ENCODE data around the gene CRYBG2.

CRYBG2 gene

DNA sequence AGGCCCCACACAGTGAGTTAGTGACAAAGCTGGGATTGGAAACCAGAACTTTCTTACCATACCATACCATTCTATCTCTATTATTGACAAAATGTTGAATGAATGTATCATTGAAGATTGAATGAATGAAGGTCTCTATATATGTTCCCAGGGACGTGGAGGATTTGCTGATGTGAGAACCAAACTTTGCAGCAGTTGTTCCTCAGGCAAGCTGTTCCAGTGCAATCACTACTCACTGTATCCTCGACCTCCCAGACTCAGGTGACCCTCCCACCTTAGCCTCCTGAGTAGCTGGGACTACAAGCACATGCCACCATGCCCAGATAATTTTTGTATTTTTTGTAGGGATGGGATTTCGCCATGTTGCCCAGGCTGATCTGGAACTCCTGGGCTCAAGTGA lies 45.1 kb upstream of the CRYBG2 start:
- no peak overlapping the region for H2BK12ac ChIP-seq (ENCODE audit: low read length in 2 of 2)
- H3K4me2 ChIP-seq (ENCODE audit: low read length, poor library complexity, severe bottlenecking) = no peak overlapping the region
- no peak for DNase-seq
- H3K14ac ChIP-seq (ENCODE audit: low read length in 2 of 2) = no peak overlapping the region
- H2BK120ac ChIP-seq (ENCODE audit: low read depth, low read length) = no peak overlapping the region
- no peak overlapping the region for H2AFZ ChIP-seq (ENCODE audit: low read depth, low read length)
- H3K18ac ChIP-seq (ENCODE audit: low read depth in 1 of 2, low read length in 2 of 2) = no peak overlapping the region
- no peak overlapping the region for H2BK15ac ChIP-seq (ENCODE audit: low read depth, poor library complexity, severe bottlenecking)
- 75% methylated on average over 2 of the region's 3 CpGs for WGBS
- no peak overlapping the region for H3K27ac ChIP-seq (ENCODE audit: low read length, poor library complexity, severe bottlenecking)
- no peak overlapping the region for H2BK5ac ChIP-seq (ENCODE audit: low read depth, low read length, poor library complexity, severe bottlenecking)
- H3K4me1 ChIP-seq (ENCODE audit: control insufficient read depth, insufficient read depth, low read depth, low read length) = no peaks in the 10 kb centered on the region
- no peak overlapping the region for H3K23ac ChIP-seq (ENCODE audit: low read length in 2 of 2)
- no peaks in the 10 kb centered on the region for H3K36me3 ChIP-seq (ENCODE audit: control insufficient read depth in 1 of 2, insufficient read depth in 2 of 2, low read depth in 1 of 2, low read length in 2 of 2)
- no peaks in the 10 kb centered on the region for H3K79me1 ChIP-seq (replicated peaks; ENCODE audit: low read length, poor library complexity, severe bottlenecking)
- no peak overlapping the region for H4K91ac ChIP-seq (ENCODE audit: low read length)
- no peak overlapping the region for H3K4me3 ChIP-seq (ENCODE audit: insufficient read depth in 1 of 2, low read depth in 1 of 2, low read length in 2 of 2)
- no peak overlapping the region for H2AK5ac ChIP-seq (ENCODE audit: low read length, severe bottlenecking)
- H4K8ac ChIP-seq (ENCODE audit: low read length) = no peak overlapping the region
- no peak overlapping the region for H3K9ac ChIP-seq (ENCODE audit: low read length)
- H3K4ac ChIP-seq (ENCODE audit: low read depth in 1 of 2, low read length in 2 of 2) = no peak overlapping the region
- peaks cover 13 to 29% of the 10 kb centered on the region in 2 experiments for H3K27me3 ChIP-seq (ENCODE audit: control insufficient read depth in 1 of 2, insufficient read depth in 1 of 2, low read length in 2 of 2)
- H3K9me3 ChIP-seq (ENCODE audit: control insufficient read depth, low read length) = no peaks in the 10 kb centered on the region

- Histone ChIP-seq H3K27ac (ENCODE audit: low read length, poor library complexity, severe bottlenecking) (no peak overlapping the region), H3K27me3 (ENCODE audit: control insufficient read depth in 1 of 2, insufficient read depth in 1 of 2, low read length in 2 of 2) (peaks cover 4 to 16% of the 10 kb centered on the region in 2 experiments), H4K91ac (ENCODE audit: low read length) (no peak overlapping the region), H3K23ac (ENCODE audit: low read length in 2 of 2) (no peak overlapping the region), H3K14ac (ENCODE audit: low read length in 2 of 2) (no peak overlapping the region), H3K4me1 (ENCODE audit: control insufficient read depth, insufficient read depth, low read depth, low read length) (no peaks in the 10 kb centered on the region), H2BK120ac (ENCODE audit: low read depth, low read length) (no peak overlapping the region), H2BK15ac (ENCODE audit: low read depth, poor library complexity, severe bottlenecking) (no peak overlapping the region), H3K79me1 (replicated peaks; ENCODE audit: low read length, poor library complexity, severe bottlenecking) (no peaks in the 10 kb centered on the region), H2BK12ac (ENCODE audit: low read length in 2 of 2) (no peak overlapping the region), H3K18ac (ENCODE audit: low read depth in 1 of 2, low read length in 2 of 2) (no peak overlapping the region), H2AFZ (ENCODE audit: low read depth, low read length) (no peak overlapping the region), H3K9ac (ENCODE audit: low read length) (no peak overlapping the region), H2AK5ac (ENCODE audit: low read length, severe bottlenecking) (no peak overlapping the region), H3K4me3 (ENCODE audit: insufficient read depth in 1 of 2, low read depth in 1 of 2, low read length in 2 of 2) (no peak overlapping the region), H3K36me3 (ENCODE audit: control insufficient read depth in 1 of 2, insufficient read depth in 2 of 2, low read depth in 1 of 2, low read length in 2 of 2) (no peaks in the 10 kb centered on the region), H3K9me3 (ENCODE audit: control insufficient read depth, low read length) (no peaks in the 10 kb centered on the region), H3K4ac (ENCODE audit: low read depth in 1 of 2, low read length in 2 of 2) (no peak overlapping the region), H3K4me2 (ENCODE audit: low read length, poor library complexity, severe bottlenecking) (no peak overlapping the region), H2BK5ac (ENCODE audit: low read depth, low read length, poor library complexity, severe bottlenecking) (no peak overlapping the region), H4K8ac (ENCODE audit: low read length) (no peak overlapping the region)
- WGBS = 82% methylated on average over 4 of the region's 8 CpGs
- DNase-seq = no peak
Observed at GRCh38 chr1:26395754-26396153, 41.8 kb upstream of the CRYBG2 start.

GRCh38 chr1:26391450-26391849 lies 37.5 kb upstream of the CRYBG2 start:
- H2AK5ac ChIP-seq (ENCODE audit: low read length, severe bottlenecking) = no peak overlapping the region
- no peak overlapping the region for H3K4ac ChIP-seq (ENCODE audit: low read depth in 1 of 2, low read length in 2 of 2)
- H4K91ac ChIP-seq (ENCODE audit: low read length) = no peak overlapping the region
- no peak overlapping the region for H4K8ac ChIP-seq (ENCODE audit: low read length)
- H3K79me1 ChIP-seq (replicated peaks; ENCODE audit: low read length, poor library complexity, severe bottlenecking) = no peaks in the 10 kb centered on the region
- no peak overlapping the region for H3K4me3 ChIP-seq (ENCODE audit: insufficient read depth in 1 of 2, low read depth in 1 of 2, low read length in 2 of 2)
- H3K36me3 ChIP-seq (ENCODE audit: control insufficient read depth in 1 of 2, insufficient read depth in 2 of 2, low read depth in 1 of 2, low read length in 2 of 2) = no peaks in the 10 kb centered on the region
- no peak overlapping the region for H3K4me2 ChIP-seq (ENCODE audit: low read length, poor library complexity, severe bottlenecking)
- no peak overlapping the region for H2BK15ac ChIP-seq (ENCODE audit: low read depth, poor library complexity, severe bottlenecking)
- no peak overlapping the region for H3K18ac ChIP-seq (ENCODE audit: low read depth in 1 of 2, low read length in 2 of 2)
- no peak overlapping the region for H2BK5ac ChIP-seq (ENCODE audit: low read depth, low read length, poor library complexity, severe bottlenecking)
- H2BK12ac ChIP-seq (ENCODE audit: low read length in 2 of 2) = no peak overlapping the region
- DNase-seq = peak; percentile 66
- no peak overlapping the region for H2AFZ ChIP-seq (ENCODE audit: low read depth, low read length)
- H3K9me3 ChIP-seq (ENCODE audit: control insufficient read depth, low read length) = no peaks in the 10 kb centered on the region
- no peak overlapping the region for H2BK120ac ChIP-seq (ENCODE audit: low read depth, low read length)
- H3K23ac ChIP-seq (ENCODE audit: low read length in 2 of 2) = no peak overlapping the region
- no peak overlapping the region for H3K14ac ChIP-seq (ENCODE audit: low read length in 2 of 2)
- no peak overlapping the region for H3K27ac ChIP-seq (ENCODE audit: low read length, poor library complexity, severe bottlenecking)
- H3K27me3 ChIP-seq (ENCODE audit: control insufficient read depth in 1 of 2, insufficient read depth in 1 of 2, low read length in 2 of 2) = peaks cover 4 to 23% of the 10 kb centered on the region in 2 experiments
- 7% methylated on average over 3 of the region's 3 CpGs for WGBS
- no peaks in the 10 kb centered on the region for H3K4me1 ChIP-seq (ENCODE audit: control insufficient read depth, insufficient read depth, low read depth, low read length)
- H3K9ac ChIP-seq (ENCODE audit: low read length) = no peak overlapping the region

- Histone ChIP-seq H3K27me3 (ENCODE audit: control insufficient read depth in 1 of 2, insufficient read depth in 1 of 2, low read length in 2 of 2) (peaks cover 4 to 23% of the 10 kb centered on the region in 2 experiments), H3K4me2 (ENCODE audit: low read length, poor library complexity, severe bottlenecking) (no peak overlapping the region), H3K18ac (ENCODE audit: low read depth in 1 of 2, low read length in 2 of 2) (no peak overlapping the region), H2BK12ac (ENCODE audit: low read length in 2 of 2) (no peak overlapping the region), H3K79me1 (replicated peaks; ENCODE audit: low read length, poor library complexity, severe bottlenecking) (no peaks in the 10 kb centered on the region), H4K8ac (ENCODE audit: low read length) (no peak overlapping the region), H2BK15ac (ENCODE audit: low read depth, poor library complexity, severe bottlenecking) (no peak overlapping the region), H3K9ac (ENCODE audit: low read length) (no peak overlapping the region), H3K36me3 (ENCODE audit: control insufficient read depth in 1 of 2, insufficient read depth in 2 of 2, low read depth in 1 of 2, low read length in 2 of 2) (no peaks in the 10 kb centered on the region), H3K27ac (ENCODE audit: low read length, poor library complexity, severe bottlenecking) (no peak overlapping the region), H4K91ac (ENCODE audit: low read length) (no peak overlapping the region), H2BK120ac (ENCODE audit: low read depth, low read length) (no peak overlapping the region), H2AFZ (ENCODE audit: low read depth, low read length) (no peak overlapping the region), H3K4me1 (ENCODE audit: control insufficient read depth, insufficient read depth, low read depth, low read length) (no peaks in the 10 kb centered on the region), H3K23ac (ENCODE audit: low read length in 2 of 2) (no peak overlapping the region), H3K4me3 (ENCODE audit: insufficient read depth in 1 of 2, low read depth in 1 of 2, low read length in 2 of 2) (no peak overlapping the region), H2AK5ac (ENCODE audit: low read length, severe bottlenecking) (no peak overlapping the region), H3K4ac (ENCODE audit: low read depth in 1 of 2, low read length in 2 of 2) (no peak overlapping the region), H2BK5ac (ENCODE audit: low read depth, low read length, poor library complexity, severe bottlenecking) (no peak overlapping the region), H3K9me3 (ENCODE audit: control insufficient read depth, low read length) (no peaks in the 10 kb centered on the region), H3K14ac (ENCODE audit: low read length in 2 of 2) (no peak overlapping the region)
- 85% methylated on average over 1 of the region's 4 CpGs for WGBS
- no peak for DNase-seq
Observed at GRCh38 chr1:26389604-26390247, 35.8 kb upstream of the CRYBG2 start.

All from mesenchymal stem cell (in vitro differentiated cells and primary cell).